GM21360 (cell line): Measurements from ENCODE around the gene CDC42BPG.
A peak's percentile ranks its signal among the peaks of the same experiment; 100 is the strongest.

Experiments used
- ATAC-seq: cut with Tn5 transposase; IDR thresholded peaks from one replicate; pipeline ENCODE4 v1.9.1; 2021; ENCODE audit warnings: mild to moderate bottlenecking, moderate library complexity; ENCODE audit not compliant: unreplicated experiment

Gene CDC42BPG

GRCh38 chr11:64793271-64794160, 50.9 kb downstream of the CDC42BPG start:
- no peak for ATAC-seq

GRCh38 chr11:64792482-64792881, 52.0 kb downstream of the CDC42BPG start:
- ATAC-seq, result no peak

- no peak for ATAC-seq
Measured at GRCh38 chr11:64791781-64792291, 52.6 kb downstream of the CDC42BPG start.

- ATAC-seq, result no peak
Measured at GRCh38 chr11:64790205-64791095, 54.0 kb downstream of the CDC42BPG start.

- no peak for ATAC-seq
Measured at GRCh38 chr11:64789331-64790204, 54.9 kb downstream of the CDC42BPG start.

GRCh38 chr11:64788321-64789215, 55.9 kb downstream of the CDC42BPG start:
- ATAC-seq, result no peak

GRCh38 chr11:64787526-64788320, 56.7 kb downstream of the CDC42BPG start:
- ATAC-seq, result no peak

GRCh38 chr11:64786308-64786707, 58.1 kb downstream of the CDC42BPG start:
- ATAC-seq, result no peak

GRCh38 chr11:64784813-64785581, 59.5 kb downstream of the CDC42BPG start:
- ATAC-seq, result no peak

GRCh38 chr11:64778473-64779298, 65.8 kb downstream of the CDC42BPG start, which contains the start of gene SF1:
Gene SF1 (minus strand): TSS chr11:64778542. CDS start chr11:64778392, 150 bp downstream.
- ATAC-seq, result peak; percentile 72

- ATAC-seq, result peak; percentile 14
Measured at GRCh38 chr11:64778223-64778472, 66.3 kb downstream of the CDC42BPG start.

GRCh38 chr11:64777449-64778222, 66.8 kb downstream of the CDC42BPG start:
- ATAC-seq, result peak; percentile 20

GRCh38 chr11:64776875-64777274, 67.6 kb downstream of the CDC42BPG start:
- no peak for ATAC-seq

- ATAC-seq, result no peak
Measured at GRCh38 chr11:64776425-64776824, 68.0 kb downstream of the CDC42BPG start.

- ATAC-seq, result no peak
Measured at GRCh38 chr11:64774144-64774543, 70.3 kb downstream of the CDC42BPG start.
